Neuron (in vitro differentiated cells): ENCODE data around the gene ATXN7L3B.

ENCODE experiments used
- H2AFZ ChIP-seq: one replicate; pipeline ENCODE4 v1.6.1; 2013; ENCODE audit warnings: low read depth, mild to moderate bottlenecking, inconsistent platforms, low read length, moderate library complexity
- H3K27me3 ChIP-seq: one replicate; pipeline ENCODE4 v1.6.1; 2013; ENCODE audit warnings: low read length; ENCODE audit not compliant: insufficient read depth
- H3K36me3 ChIP-seq: one replicate; pipeline ENCODE4 v1.6.1; 2013; ENCODE audit warnings: low read length; ENCODE audit not compliant: insufficient read depth
- H3K4me1 ChIP-seq: one replicate; pipeline ENCODE4 v1.6.1; 2013; ENCODE audit warnings: low read length; ENCODE audit not compliant: insufficient read depth
- H3K4me3 ChIP-seq: 2 replicates; pipeline ENCODE4 v1.5.1; 2013; ENCODE audit warnings: mild to moderate bottlenecking, low read length, moderate library complexity
- H3K9me3 ChIP-seq: one replicate; pipeline ENCODE4 v1.6.1; 2013; ENCODE audit warnings: low read length

The ATXN7L3B gene

GRCh38 chr12:74530676-74531075, 7.0 kb upstream of the ATXN7L3B start:
- Histone ChIP-seq H3K4me1 (no peaks in the 10 kb centered on the region), H3K36me3 (no peaks in the 10 kb centered on the region), H2AFZ (no peak overlapping the region), H3K4me3 (no peak overlapping the region), H3K9me3 (no peaks in the 10 kb centered on the region), H3K27me3 (no peaks in the 10 kb centered on the region)

- H3K36me3 ChIP-seq = peaks cover 17% of the 10 kb centered on the region
- no peak overlapping the region for H2AFZ ChIP-seq
- peaks cover 22% of the 10 kb centered on the region for H3K4me1 ChIP-seq
- H3K9me3 ChIP-seq = no peaks in the 10 kb centered on the region
- H3K27me3 ChIP-seq = no peaks in the 10 kb centered on the region
- H3K4me3 ChIP-seq = no peak overlapping the region
Measured at GRCh38 chr12:74535536-74535935, 2.1 kb upstream of the ATXN7L3B start.

GRCh38 chr12:74537126-74537706, 419 bp upstream of the ATXN7L3B start:
- Histone ChIP-seq H3K4me1 (peaks cover 33% of the 10 kb centered on the region), H3K9me3 (no peaks in the 10 kb centered on the region), H3K36me3 (peaks cover 33% of the 10 kb centered on the region)

GRCh38 chr12:74538491-74539258, 1.0 kb downstream of the ATXN7L3B start:
- H2AFZ ChIP-seq = no peak overlapping the region
- H3K36me3 ChIP-seq = peaks cover 40% of the 10 kb centered on the region
- peak overlapping the region; percentile 95 for H3K4me3 ChIP-seq
- peaks cover 33% of the 10 kb centered on the region for H3K4me1 ChIP-seq
- no peaks in the 10 kb centered on the region for H3K27me3 ChIP-seq
- no peaks in the 10 kb centered on the region for H3K9me3 ChIP-seq

More at GRCh38 chr12:74537126-74537706, 419 bp upstream of the ATXN7L3B start:
- H2AFZ ChIP-seq = peak overlapping the region; percentile 88
- peak overlapping the region; percentile 95 for H3K4me3 ChIP-seq
- no peaks in the 10 kb centered on the region for H3K27me3 ChIP-seq

GRCh38 chr12:74539261-74539660, 1.6 kb downstream of the ATXN7L3B start:
- Histone ChIP-seq H3K27me3 (no peaks in the 10 kb centered on the region), H3K4me3 (peak overlapping the region; percentile 95), H3K9me3 (no peaks in the 10 kb centered on the region), H3K4me1 (peaks cover 33% of the 10 kb centered on the region), H3K36me3 (peaks cover 42% of the 10 kb centered on the region), H2AFZ (no peak overlapping the region)

GRCh38 chr12:74539765-74540526, 2.3 kb downstream of the ATXN7L3B start:
- Histone ChIP-seq H3K9me3 (no peaks in the 10 kb centered on the region), H2AFZ (no peak overlapping the region), H3K4me1 (peaks cover 33% of the 10 kb centered on the region), H3K36me3 (peaks cover 42% of the 10 kb centered on the region), H3K4me3 (peak overlapping the region; percentile 95), H3K27me3 (no peaks in the 10 kb centered on the region)

GRCh38 chr12:74541074-74541473, 3.4 kb downstream of the ATXN7L3B start:
- Histone ChIP-seq H2AFZ (no peak overlapping the region), H3K4me1 (peaks cover 33% of the 10 kb centered on the region), H3K27me3 (no peaks in the 10 kb centered on the region), H3K36me3 (peaks cover 42% of the 10 kb centered on the region), H3K4me3 (no peak overlapping the region), H3K9me3 (no peaks in the 10 kb centered on the region)

- no peaks in the 10 kb centered on the region for H3K4me1 ChIP-seq
- no peaks in the 10 kb centered on the region for H3K27me3 ChIP-seq
- H2AFZ ChIP-seq = no peak overlapping the region
- no peaks in the 10 kb centered on the region for H3K9me3 ChIP-seq
- no peak overlapping the region for H3K4me3 ChIP-seq
- H3K36me3 ChIP-seq = peaks cover 10% of the 10 kb centered on the region
Measured at GRCh38 chr12:74547249-74547648, 9.6 kb downstream of the ATXN7L3B start.

- Histone ChIP-seq H2AFZ (no peak overlapping the region), H3K36me3 (peaks cover 2% of the 10 kb centered on the region), H3K27me3 (no peaks in the 10 kb centered on the region), H3K4me3 (no peak overlapping the region), H3K4me1 (no peaks in the 10 kb centered on the region), H3K9me3 (no peaks in the 10 kb centered on the region)
Measured at GRCh38 chr12:74551291-74551690, 13.7 kb downstream of the ATXN7L3B start.

GRCh38 chr12:74552201-74552600, 14.6 kb downstream of the ATXN7L3B start:
- Histone ChIP-seq H3K27me3 (no peaks in the 10 kb centered on the region), H2AFZ (no peak overlapping the region), H3K4me3 (no peak overlapping the region), H3K9me3 (no peaks in the 10 kb centered on the region), H3K36me3 (no peaks in the 10 kb centered on the region), H3K4me1 (no peaks in the 10 kb centered on the region)

- peaks cover 6% of the 10 kb centered on the region for H3K4me1 ChIP-seq
- no peak overlapping the region for H2AFZ ChIP-seq
- no peaks in the 10 kb centered on the region for H3K36me3 ChIP-seq
- no peaks in the 10 kb centered on the region for H3K27me3 ChIP-seq
- H3K9me3 ChIP-seq = no peaks in the 10 kb centered on the region
- no peak overlapping the region for H3K4me3 ChIP-seq
Measured at GRCh38 chr12:74559728-74560127, 22.1 kb downstream of the ATXN7L3B start.

GRCh38 chr12:74563927-74564326, 26.3 kb downstream of the ATXN7L3B start:
- H3K4me1 ChIP-seq = peaks cover 6% of the 10 kb centered on the region
- no peaks in the 10 kb centered on the region for H3K27me3 ChIP-seq
- H3K4me3 ChIP-seq = no peak overlapping the region

GRCh38 chr12:74578486-74578885, 40.9 kb downstream of the ATXN7L3B start:
- no peaks in the 10 kb centered on the region for H3K4me1 ChIP-seq
- H3K36me3 ChIP-seq = no peaks in the 10 kb centered on the region
- H3K4me3 ChIP-seq = no peak overlapping the region
- no peak overlapping the region for H2AFZ ChIP-seq
- no peaks in the 10 kb centered on the region for H3K27me3 ChIP-seq
- no peaks in the 10 kb centered on the region for H3K9me3 ChIP-seq

More at GRCh38 chr12:74563927-74564326, 26.3 kb downstream of the ATXN7L3B start:
- no peaks in the 10 kb centered on the region for H3K36me3 ChIP-seq
- no peaks in the 10 kb centered on the region for H3K9me3 ChIP-seq
- no peak overlapping the region for H2AFZ ChIP-seq
